LHCN-M2 (cell line): ENCODE measurements around the gene UCHL5. TPM values are rescaled to one million over a fixed set of nuclear protein-coding genes. Genes with fewer than 3 reads are reported as not detected.

ENCODE experiments used
- DNase-seq: peaks from one replicate; pipeline ENCODE4 v3.0.0-alpha.2; 2012; ENCODE audit warnings: low read depth
- polyA plus RNA-seq: library from polyadenylated mRNA; unstranded; fragments of >200 nt; gene quantifications from one replicate; pipeline ENCODE4 v1.2.1, GENCODE V29; 2012; ENCODE audit warnings: missing spikeins
- total RNA-seq: library from RNA; depleted of rRNA; stranded (reverse); fragments of >200 nt; gene quantifications from 2 replicates; pipeline ENCODE4 v1.2.3, GENCODE V29; 2014; rRNA removed

Gene UCHL5
- total RNA-seq = 30.2 and 40.3 TPM in 2 replicates
- polyA plus RNA-seq = 13.9 TPM

GRCh38 chr1:193059282-193060114 lies at the start of gene UCHL5, which contains the start of gene RO60:
TSS of gene UCHL5 (minus strand) at chr1:193059360. CDS start at chr1:193059260, 100 bp downstream.
TSS of gene RO60 (plus strand) at chr1:193059612. CDS start at chr1:193069055, 9,443 bp downstream.
- DNase-seq = peak; percentile 99

GRCh38 chr1:193108471-193108870 lies 49.3 kb upstream of the UCHL5 start:
- DNase-seq = no peak

GRCh38 chr1:193105821-193106177 lies 46.6 kb upstream of the UCHL5 start:
- DNase-seq = no peak

GRCh38 chr1:193104907-193105820 lies 46.0 kb upstream of the UCHL5 start, which contains the start of gene GLRX2:
TSS of gene GLRX2 (minus strand) at chr1:193105414. CDS start at chr1:193105382, 32 bp downstream.
- peak; percentile 87 for DNase-seq

- DNase-seq = peak; percentile 58
Observed at GRCh38 chr1:193104502-193104906, 45.3 kb upstream of the UCHL5 start.

GRCh38 chr1:193103759-193104501 lies 44.8 kb upstream of the UCHL5 start:
- no peak for DNase-seq

GRCh38 chr1:193102662-193103061 lies 43.5 kb upstream of the UCHL5 start:
- DNase-seq = no peak

GRCh38 chr1:193094112-193094511 lies 35.0 kb upstream of the UCHL5 start:
- no peak for DNase-seq

GRCh38 chr1:193090865-193091264 lies 31.7 kb upstream of the UCHL5 start:
- no peak for DNase-seq

GRCh38 chr1:193087893-193088292 lies 28.7 kb upstream of the UCHL5 start:
- DNase-seq = no peak

- DNase-seq = no peak
Observed at GRCh38 chr1:193086342-193086741, 27.2 kb upstream of the UCHL5 start.

GRCh38 chr1:193085263-193085662 lies 26.1 kb upstream of the UCHL5 start:
- DNase-seq = no peak

GRCh38 chr1:193083365-193084088 lies 24.4 kb upstream of the UCHL5 start:
- no peak for DNase-seq

GRCh38 chr1:193079187-193079586 lies 20.0 kb upstream of the UCHL5 start:
- no peak for DNase-seq

- peak; percentile 34 for DNase-seq
Observed at GRCh38 chr1:193077991-193078390, 18.8 kb upstream of the UCHL5 start.

- DNase-seq = no peak
Observed at GRCh38 chr1:193070942-193071341, 11.8 kb upstream of the UCHL5 start.

- DNase-seq = no peak
Observed at GRCh38 chr1:193070386-193070753, 11.2 kb upstream of the UCHL5 start.

GRCh38 chr1:193069748-193070385 lies 10.7 kb upstream of the UCHL5 start:
- DNase-seq = peak; percentile 38

GRCh38 chr1:193068013-193068412 lies 8.9 kb upstream of the UCHL5 start:
- peak; percentile 45 for DNase-seq

- DNase-seq = no peak
Observed at GRCh38 chr1:193066606-193067005, 7.4 kb upstream of the UCHL5 start.
